ENCODE data around the gene PITHD1.
"Not testable (repeated sequence)": the region's sequence is repeated elsewhere in the genome, so short reads cannot be mapped to it uniquely, and the experiment has no call there.

Gene PITHD1

DNA sequence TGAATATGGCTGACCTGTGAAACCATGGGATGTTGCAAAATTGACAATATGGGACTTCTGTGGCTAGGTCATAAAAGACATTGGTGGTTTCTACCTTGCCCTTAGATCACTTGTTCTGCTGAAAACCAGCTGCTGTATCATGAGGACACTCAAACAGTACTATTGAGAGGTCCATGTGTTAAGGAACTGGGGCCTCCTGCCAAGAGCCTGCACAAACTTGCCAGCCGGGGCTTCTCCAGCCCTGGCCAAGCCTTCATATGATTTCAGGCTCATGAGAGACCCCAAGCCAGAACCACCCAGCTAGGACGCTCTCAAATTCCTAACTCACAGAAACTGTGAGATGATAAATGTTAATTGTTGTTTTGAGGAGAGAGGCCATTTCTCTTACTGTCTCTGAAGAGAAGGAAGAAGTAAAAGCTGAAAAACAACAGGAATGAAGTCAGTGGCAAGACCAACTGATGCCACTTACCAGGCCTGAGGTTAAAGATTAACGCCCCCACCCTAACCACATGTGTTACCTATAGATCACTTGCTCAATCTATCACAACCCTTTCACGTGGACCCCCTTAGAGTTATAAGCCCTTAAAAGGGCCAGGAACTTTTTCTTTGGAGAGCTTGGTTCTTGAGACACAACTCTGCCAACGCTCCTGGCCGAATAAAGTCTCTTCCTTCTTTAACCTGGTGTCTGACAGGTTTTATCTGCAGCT lies 3.9 kb upstream of the PITHD1 start:
- DNase-seq: no peak

DNA sequence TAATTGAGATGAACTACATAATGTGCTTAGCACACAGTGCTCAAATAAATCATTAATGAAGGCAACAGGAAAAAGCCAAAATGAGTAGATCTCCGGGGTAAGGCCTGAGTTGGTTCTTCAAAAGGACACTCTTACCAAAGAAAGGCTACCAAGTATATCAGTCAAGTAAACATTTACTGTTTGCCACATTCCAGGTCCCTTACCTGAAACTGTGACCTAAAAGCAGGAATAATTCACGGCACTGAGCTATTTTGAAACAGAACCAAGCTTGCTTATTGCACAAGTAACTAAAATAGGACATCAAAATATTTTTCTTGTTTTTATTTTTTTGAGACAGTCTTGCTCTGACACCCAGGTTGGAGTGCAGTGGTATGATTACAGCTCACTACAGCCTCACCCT lies 2.0 kb upstream of the PITHD1 start:
- no peak for DNase-seq

DNA sequence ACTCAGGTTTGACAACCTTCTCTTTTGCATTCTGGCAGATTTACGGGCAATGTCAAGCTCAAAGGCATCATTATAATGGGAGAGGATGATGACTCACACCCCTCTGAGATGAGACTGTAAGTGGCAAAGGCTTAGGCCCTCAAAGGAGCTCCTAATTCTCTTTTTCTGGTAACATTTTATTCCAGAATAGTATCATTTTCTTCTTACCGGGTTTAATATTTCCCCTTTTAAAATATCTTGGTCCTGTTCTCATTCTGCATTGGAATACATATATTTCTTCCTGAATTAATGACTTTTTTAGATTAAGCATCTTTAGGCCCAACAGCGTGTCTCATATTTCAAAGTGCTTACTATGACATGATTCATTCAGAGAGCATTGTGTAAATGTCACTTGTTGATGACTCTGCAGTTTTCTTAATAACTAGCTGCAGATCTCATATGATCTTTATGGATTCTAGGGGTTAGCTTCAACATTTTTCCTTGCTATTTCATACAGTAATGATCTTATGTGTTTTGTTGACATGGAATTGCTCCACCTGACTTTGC lies 1.7 kb downstream of the PITHD1 start:
- DNase-seq: no peak

DNA sequence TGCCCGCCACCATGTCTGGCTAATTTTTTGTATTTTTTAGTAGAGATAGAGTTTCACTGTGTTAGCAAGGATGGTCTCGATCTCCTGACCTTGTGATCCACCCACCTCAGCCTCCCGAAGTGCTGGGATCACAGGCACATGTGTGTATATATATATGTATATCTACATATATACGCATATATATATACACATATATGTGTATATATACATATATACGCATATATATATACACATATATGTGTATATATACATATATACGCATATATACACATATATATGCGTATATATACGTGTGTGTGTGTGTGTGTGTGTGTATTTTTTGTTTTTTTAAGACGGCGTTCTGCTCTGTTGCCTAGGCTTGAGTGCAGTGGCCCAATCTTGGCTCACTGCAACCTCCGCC lies 4.9 kb downstream of the PITHD1 start:
- not testable (repeated sequence) for DNase-seq

DNA sequence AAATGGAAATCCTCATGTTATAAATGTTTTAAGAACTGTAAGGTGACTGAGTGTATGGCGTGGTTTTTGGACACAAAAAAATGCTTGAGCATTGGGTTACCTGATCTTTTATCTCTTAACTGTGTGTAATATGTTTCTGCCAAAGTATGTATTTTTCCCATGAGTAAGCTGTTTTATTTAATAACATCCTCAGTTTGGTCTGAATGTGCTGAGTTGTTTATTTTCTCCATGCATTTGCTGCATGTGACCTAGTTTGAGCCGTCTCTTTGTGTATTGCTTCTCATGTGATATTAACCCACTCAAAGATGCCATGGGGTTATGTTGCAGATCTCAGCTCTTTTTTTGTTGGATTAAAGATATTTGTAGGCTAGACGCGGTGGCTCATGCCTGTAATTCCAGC lies 6.6 kb downstream of the PITHD1 start:
- DNase-seq: no peak

DNA sequence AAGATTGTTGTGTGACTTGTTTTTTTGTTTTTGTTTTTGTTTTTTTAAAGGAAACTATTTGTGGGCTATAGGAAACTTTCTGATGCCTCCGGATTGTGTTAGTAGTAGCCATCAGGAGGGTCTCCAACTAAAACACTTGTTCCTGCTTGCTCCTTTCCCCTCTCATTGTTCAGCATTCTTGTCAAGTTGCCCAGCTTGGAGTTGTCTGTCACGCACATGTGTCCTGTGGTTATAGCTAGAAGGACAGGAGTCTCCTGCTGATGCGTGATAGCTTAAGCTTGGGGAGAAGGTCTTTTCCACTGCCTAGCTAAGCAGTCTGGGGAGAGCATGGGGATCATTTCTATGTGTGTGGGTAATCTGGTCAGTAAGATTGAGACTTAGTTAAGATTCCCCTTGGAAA lies 9.5 kb downstream of the PITHD1 start:
- DNase-seq: no peak

DNA sequence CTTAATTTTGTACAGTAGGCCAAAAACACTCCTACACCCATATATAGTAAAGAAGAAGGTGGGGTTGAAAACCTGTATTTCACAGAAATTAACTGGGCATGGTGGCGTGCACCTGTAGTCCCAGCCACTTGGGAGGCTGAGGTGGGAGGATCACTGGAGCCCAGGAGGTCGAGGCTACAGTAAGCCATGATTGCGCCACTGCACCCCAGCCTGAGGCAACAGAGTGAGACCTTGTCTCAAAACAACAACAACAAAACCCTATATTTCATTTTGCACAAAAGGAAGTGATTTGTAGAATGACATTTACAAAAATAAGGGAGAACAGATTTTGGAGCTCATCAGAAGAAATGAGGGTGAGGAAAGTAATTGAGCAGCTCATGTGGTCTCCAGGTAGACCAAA lies 10.5 kb downstream of the PITHD1 start:
- no peak for DNase-seq

DNA sequence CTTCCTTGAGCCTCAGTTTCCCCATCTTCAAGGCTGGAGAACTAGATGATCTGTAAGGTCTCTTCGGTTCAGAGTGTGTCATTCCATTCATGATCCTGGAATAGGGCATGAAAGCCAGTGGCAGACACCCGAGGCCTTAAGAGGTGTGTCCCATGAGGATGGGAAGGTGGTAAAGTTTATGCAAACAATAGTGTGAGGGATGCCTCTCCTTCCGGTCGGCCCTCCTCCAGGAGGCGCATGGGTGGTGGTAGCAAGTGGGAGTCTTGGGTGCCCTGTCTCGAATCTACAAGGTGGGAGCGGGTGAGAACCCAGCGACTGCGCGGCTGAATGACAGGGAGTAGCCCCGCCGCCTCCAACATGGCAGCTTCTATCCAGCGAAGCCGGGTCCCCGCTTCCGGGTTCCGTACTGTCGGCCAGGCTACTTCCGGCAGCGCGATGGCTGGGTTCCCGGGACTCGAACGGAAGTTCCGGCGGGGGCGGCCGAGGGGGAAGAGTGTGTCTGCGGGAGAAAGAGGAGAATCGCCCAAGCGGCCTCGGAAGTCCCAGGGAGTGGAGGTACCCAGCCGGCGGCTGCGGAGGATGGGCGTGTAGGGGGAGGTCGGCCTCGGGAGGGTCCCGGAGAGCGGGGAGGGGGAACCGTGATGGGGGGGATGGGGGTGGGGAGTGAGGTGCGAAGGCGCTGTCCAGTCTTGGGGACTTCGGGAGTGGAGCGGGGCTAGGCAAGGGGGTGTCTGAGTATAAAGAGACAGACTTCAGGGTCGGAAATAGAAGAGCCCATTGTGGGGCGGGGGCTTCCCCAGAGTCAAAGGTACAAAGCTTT lies 12.7 kb downstream of the PITHD1 start, which contains the start of gene LYPLA2:
Gene LYPLA2, plus strand, starts transcription at position 450 of the 820 bp plus-strand sequence. CDS start 1,538 bp downstream, outside the sequence.
- DNase-seq: peak; percentile 81

DNA sequence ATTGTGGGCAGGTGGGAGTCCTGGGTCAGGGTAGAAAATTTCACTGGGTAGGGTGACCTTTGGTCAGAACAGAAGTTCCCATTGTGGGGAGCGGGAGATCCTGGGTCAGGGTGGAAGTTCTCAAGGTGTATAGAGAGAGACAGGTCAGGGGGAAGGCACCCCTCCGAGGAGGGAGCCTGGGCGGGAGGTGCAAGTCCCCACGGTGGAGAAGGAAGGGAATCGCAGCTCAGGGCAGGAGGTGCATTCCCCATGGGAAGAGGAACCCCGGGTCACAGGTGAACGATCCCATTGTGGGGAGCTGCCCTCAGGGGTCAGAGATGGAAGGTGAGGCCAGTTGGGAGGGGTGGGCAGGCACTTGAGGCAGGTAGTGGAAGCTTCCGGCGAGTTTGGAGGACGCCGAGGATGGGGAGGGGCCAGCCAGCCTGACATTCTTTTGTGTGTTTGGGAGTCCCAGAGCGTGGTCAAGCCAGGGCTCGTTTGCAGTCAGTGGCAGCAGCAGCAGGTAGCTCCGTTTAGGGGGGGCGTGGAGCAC lies 13.4 kb downstream of the PITHD1 start:
- DNase-seq: no peak

DNA sequence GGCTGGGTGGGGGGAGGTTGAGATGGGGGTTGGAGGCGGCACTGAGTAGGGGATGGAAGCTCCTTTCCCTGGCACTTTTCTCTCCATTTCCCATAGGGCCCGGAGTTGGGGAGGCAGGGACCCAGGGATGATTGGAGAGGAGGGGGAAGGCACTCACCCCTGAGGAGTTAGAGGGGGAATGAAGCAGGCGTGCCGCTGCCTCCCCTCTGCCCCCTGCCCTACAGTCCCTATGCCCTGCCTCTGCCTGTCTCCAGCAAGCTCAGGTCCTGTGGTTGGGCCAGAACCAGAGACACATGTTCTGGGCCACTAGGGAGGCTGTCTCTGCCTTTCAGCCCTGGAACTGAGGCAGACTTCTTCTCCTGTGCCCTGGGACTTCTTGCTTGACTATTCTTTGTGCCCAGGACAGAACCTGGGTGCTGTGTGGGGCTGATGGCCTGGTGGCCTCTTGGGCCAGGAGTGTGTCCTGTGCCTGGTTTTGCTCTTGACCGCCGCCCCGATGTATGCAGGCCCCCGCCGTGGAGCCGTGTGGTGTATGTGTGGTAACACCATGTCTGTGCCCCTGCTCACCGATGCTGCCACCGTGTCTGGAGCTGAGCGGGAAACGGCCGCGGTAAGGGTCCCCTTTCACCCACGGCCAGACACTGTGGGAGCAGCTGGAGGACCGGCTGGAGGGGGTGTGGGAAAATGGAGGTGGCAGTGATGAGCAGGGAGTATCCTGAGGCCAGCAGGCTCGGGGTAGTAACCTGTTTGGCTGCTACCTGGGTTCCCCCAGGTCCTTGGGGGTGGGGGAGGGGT lies 14.1 kb downstream of the PITHD1 start:
- DNase-seq: no peak

DNA sequence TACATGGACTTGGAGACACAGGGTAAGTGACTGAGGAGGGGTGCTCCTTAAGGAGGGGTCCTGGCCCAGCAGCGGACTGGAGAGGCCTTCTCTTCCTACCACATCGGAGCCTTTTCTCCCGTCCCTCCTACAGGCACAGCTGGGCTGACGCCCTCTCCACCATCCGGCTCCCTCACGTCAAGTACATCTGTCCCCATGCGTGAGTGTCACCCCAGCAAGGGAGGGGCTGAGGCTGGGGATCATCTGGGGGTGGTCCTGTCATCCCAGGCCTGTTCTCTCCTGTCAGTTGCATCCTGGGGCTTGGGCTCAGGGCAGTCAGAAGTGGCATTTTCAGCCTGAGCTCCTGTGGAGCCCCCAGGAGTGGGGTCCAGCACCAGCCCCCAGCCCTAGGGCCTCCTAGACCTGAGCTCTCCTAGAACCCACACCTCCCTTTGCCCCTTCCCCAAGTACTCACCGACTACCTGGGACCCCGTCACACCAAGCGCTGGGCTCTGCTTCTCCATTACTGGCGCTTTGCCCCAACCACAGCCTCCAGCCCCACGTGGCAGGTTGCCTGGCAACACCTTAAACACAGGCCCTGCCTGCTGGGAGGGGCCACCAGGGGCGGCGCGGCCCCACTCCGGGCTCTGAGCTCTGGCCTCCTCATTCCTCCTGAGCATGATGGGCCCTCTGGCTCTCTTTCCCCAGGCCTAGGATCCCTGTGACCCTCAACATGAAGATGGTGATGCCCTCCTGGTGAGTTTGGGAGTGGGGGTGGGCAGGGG lies 15.0 kb downstream of the PITHD1 start:
- no peak for DNase-seq

DNA sequence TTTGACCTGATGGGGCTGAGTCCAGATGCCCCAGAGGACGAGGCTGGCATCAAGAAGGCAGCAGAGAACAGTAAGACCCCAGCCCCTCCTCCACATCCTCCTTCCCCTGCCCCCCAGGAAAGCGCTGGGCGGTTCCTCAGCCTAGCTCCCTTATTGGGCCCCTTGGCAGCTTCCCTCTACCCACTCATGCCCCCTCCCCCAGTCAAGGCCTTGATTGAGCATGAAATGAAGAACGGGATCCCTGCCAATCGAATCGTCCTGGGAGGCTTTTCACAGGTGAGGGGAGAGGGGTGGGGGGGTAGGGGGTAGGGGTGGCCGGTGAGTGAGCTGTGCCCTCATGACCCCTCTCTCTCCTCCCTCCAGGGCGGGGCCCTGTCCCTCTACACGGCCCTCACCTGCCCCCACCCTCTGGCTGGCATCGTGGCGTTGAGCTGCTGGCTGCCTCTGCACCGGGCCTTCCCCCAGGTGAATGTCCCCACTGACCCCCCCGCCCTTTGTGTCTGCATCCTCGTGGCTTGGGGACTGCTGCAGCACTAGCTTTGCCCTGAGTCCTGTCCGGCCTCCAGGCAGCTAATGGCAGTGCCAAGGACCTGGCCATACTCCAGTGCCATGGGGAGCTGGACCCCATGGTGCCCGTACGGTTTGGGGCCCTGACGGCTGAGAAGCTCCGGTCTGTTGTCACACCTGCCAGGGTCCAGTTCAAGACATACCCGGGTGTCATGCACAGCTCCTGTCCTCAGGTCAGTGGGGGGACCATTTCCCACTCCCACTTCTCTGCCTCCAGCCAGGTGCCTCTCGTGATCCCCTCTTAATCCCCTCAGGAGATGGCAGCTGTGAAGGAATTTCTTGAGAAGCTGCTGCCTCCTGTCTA lies 15.9 kb downstream of the PITHD1 start:
- no peak for DNase-seq

DNA sequence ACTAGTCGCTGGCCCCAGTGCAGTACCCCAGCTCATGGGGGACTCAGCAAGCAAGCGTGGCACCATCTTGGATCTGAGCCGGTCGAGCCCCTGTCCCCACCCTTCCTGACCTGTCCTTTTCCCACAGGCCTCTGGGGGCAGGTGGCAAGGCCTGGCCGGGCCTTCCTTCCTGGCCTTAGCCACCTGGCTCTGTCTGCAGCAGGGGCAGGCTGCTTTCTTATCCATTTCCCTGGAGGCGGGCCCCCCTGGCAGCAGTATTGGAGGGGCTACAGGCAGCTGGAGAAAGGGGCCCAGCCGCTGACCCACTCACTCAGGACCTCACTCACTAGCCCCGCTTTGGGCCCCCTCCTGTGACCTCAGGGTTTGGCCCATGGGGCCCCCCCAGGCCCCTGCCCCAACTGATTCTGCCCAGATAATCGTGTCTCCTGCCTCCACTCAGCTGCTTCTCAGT lies 16.5 kb downstream of the PITHD1 start:
- DNase-seq: not testable (repeated sequence)

DNA sequence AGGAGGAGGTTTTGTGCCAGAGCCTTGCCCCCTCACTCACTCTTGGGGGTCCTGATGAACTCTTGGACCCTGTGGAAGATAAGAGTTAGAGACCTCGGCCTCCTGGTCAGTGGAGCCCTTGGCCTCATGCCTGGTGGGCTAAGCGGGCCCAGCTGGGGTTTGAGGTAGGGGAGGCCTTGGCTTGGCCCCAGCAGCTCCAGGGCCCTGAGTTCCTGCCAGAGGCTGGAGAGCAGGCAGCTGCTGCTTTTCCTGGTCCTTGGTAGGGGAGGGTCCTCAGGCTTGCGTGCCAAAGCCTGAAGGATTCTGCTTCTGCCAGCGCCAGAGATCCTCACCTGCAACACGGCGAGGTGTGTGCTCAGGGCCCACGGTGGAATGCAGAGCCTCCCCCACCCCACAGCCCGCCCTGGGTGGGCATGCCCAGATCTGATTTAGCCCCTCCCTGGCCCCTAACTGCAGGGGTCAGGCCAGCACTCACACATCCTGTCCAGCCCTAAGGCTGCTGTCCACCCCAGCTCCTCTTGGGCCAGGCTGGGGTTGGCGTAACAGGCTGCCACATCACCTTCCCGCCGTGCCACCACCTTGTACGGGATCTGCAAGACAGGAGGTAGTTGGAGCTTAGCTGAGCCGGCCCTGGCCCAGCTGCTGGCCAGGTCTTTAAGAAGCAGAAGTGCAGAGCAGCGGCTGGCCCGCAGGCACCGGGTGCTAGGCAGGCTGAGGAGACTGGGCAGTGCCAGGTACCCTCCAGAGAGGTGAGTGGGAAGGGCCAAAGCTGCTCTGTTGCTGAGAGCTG lies 17.7 kb downstream of the PITHD1 start:
- no peak for DNase-seq

DNA sequence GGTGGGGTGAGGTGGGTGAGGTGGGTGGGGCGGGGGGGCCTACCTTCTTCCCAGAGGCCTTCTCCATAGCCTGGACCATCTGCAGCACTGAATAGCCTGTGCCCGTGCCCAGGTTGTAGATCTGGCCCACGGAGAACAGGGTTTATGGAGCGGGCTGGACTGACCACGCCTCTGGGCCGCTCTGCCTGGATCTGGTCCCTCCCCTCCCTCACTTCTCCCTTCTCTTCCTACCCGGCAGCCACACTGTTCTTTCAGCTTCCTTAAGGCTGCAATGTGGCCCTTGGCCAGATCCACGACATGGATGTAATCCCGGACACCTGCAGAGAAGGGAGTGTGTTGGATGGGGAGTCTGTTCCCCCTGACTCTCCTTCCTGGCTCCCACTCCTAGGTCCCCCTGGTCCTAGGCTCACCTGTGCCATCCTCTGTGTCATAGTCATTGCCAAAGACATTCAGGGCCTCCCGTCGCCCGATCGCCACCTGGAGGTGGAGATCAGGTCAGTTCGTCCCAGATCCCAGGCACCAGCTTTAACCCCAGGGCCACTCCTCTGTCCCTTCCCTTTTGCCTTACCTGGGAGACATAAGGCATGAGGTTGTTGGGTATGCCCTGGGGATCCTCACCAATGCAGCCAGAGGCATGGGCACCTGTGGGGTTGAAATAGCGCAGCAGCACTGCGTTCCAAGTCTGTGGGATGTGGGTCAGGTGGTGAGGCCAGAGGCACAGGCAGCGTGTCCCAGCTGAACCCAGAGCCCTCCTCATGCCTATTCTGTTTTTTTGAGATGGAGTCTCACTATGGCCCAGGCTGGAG lies 18.5 kb downstream of the PITHD1 start:
- DNase-seq: no peak

DNA sequence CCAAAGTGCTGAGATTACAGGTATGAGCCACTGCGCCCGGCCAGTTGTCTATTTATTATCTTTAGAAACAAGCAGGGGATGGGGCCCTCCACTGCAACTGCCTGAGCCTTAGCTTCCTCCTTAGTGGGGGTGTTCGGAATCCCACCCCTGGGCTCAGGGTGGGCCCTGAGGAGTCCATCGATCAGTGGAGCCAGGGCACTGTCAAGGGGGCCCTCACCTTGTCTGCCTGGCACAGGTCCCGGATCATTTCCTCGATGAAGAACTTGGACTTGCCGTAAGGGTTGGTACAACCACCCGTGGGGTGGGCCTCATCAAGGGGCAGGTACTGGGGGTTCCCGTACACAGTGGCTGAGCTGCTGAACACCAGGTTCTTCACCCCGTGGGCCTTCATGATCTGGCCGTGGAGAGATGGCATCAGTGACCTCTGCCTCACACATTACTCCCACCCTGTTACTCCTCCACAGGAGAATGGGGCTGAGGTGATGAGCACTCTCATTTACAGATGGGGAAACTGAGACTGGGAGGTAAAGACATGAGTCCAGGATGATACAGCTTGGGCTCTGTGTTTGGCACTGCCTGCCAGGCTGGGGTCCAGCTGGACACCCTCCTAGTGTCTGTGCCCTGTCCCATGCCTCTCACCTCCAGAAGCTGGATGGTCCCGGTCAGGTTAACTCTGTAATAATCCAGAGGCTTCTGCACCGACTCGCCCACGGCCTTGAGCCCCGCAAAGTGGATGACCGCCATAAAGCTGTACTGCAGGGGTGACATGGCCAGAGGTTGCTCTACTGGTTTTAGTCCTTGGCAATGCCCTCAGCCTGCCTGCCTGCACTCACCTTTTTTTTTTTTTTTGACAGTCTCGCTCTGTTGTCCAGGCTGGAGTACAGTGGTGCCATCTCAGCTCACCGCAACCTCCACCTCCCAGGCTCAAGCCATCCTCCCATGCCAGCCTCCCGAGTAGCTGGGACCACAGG lies 19.5 kb downstream of the PITHD1 start:
- DNase-seq: no peak

DNA sequence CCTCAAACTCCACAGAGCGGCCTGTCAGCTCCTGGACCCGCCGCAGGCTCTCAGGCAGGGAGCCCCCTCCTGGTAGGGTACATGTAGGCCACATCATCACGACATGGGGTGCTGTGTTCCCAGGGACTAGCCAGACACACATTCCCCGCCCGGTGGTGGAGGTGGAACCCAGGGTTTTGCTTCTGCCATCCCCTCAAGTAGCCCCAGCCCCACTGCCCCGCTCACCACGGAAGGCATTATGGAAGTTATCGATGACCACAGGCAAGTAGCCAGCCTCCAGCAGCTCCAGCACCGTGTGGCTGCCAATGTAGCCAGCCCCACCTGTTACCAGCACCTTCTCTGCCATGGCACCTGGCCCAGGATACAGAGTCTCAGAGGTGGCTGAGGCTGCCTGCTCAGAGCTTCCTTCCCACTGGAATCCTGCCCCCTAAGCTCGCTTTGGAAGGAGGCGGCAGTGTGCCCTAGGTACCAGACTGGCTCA lies 20.5 kb downstream of the PITHD1 start:
- no peak for DNase-seq

DNA sequence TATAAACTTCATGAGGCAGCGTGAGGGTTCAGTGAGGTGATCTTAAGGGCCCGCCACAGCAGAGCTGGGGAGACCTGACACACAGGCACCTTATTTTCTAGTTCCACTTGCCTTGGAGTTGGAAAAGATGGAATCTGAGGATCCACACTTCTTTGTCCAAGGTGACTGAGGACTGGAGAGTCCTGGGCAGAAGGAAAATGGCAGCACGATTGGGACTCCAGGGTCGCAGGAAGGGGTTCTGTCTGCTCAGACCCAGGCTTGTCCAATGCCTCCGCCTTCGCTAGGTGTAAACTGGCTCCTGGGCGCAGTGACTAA lies 21.0 kb downstream of the PITHD1 start:
- no peak for DNase-seq
